HEK293T (cell line): ENCODE results near the gene NUTM1.
A peak's percentile ranks its signal among the peaks of the same experiment; 100 is the strongest.
"Not testable (repeated sequence)": the region's sequence is repeated elsewhere in the genome, so short reads cannot be mapped to it uniquely, and the experiment has no call there.

Source experiments
- CTCF ChIA-PET: fragments of 350-600 bp; formaldehyde crosslinking; extraction: SDS; loops from one replicate; lab custom pipeline; 2021; ENCODE audit warnings: antibody characterized with exemption, inconsistent platforms; lab: Yijun Ruan, JAX
- POLR2A ChIA-PET: fragments of 350-600 bp; formaldehyde crosslinking; extraction: SDS; loops from one replicate; lab custom pipeline; 2020; ENCODE audit warnings: antibody characterized with exemption, inconsistent platforms; lab: Yijun Ruan, JAX
- DNase-seq: peaks from one replicate; pipeline ENCODE4 v3.0.0; 2012; ENCODE audit warnings: mixed read lengths; ENCODE audit errors: extremely low spot score
- ARNT ChIP-seq: fragments of 450-650 bp; IDR thresholded peaks from 2 replicates; pipeline ENCODE4 v1.6.1; 2017; ENCODE audit warnings: mild to moderate bottlenecking
- BHLHE40 ChIP-seq: fragments of 450-650 bp; IDR thresholded peaks from 2 replicates; pipeline ENCODE4 v1.6.1; 2016; ENCODE audit warnings: mild to moderate bottlenecking, moderate library complexity, borderline replicate concordance
- CTBP1 ChIP-seq: fragments of 450-650 bp; IDR thresholded peaks from 2 replicates; pipeline ENCODE4 v1.6.1; 2016; ENCODE audit warnings: borderline replicate concordance
- ELF4 ChIP-seq: fragments of 450-650 bp; IDR thresholded peaks from 2 replicates; pipeline ENCODE4 v1.6.1; 2017; ENCODE audit warnings: antibody characterized with exemption
- FOXA1 ChIP-seq: fragments of 450-650 bp; IDR thresholded peaks from 2 replicates; pipeline ENCODE4 v1.6.1; 2016; ENCODE audit warnings: mild to moderate bottlenecking
- FOXK2 ChIP-seq: fragments of 450-650 bp; IDR thresholded peaks from 2 replicates; pipeline ENCODE4 v1.6.1; 2016; ENCODE audit warnings: mild to moderate bottlenecking
- FOXM1 ChIP-seq: fragments of 450-650 bp; IDR thresholded peaks from 2 replicates; pipeline ENCODE4 v1.6.1; 2017; ENCODE audit warnings: mild to moderate bottlenecking, borderline replicate concordance
- HDGF ChIP-seq: fragments of 450-650 bp; IDR thresholded peaks from 2 replicates; pipeline ENCODE4 v1.6.1; 2017; ENCODE audit warnings: antibody characterized with exemption, borderline replicate concordance
- L3MBTL2 ChIP-seq: fragments of 450-650 bp; conservative IDR thresholded peaks from 2 replicates; pipeline ENCODE4 v1.6.1; 2016; ENCODE audit warnings: mild to moderate bottlenecking
- LEF1 ChIP-seq: fragments of 450-650 bp; IDR thresholded peaks from 2 replicates; pipeline ENCODE4 v1.6.1; 2017; ENCODE audit warnings: mild to moderate bottlenecking, borderline replicate concordance
- NFRKB ChIP-seq: fragments of 450-650 bp; IDR thresholded peaks from 2 replicates; pipeline ENCODE4 v1.6.1; 2016; ENCODE audit warnings: mild to moderate bottlenecking, moderate library complexity
- SP1 ChIP-seq: fragments of 450-650 bp; IDR thresholded peaks from 2 replicates; pipeline ENCODE4 v1.6.1; 2017
- SUZ12 ChIP-seq: fragments of 450-650 bp; IDR thresholded peaks from 2 replicates; pipeline ENCODE4 v1.6.1; 2016; ENCODE audit warnings: mild to moderate bottlenecking
- TARDBP ChIP-seq: fragments of 450-650 bp; IDR thresholded peaks from 2 replicates; pipeline ENCODE4 v1.6.1; 2016
- ZNF384 ChIP-seq: fragments of 450-650 bp; IDR thresholded peaks from 2 replicates; pipeline ENCODE4 v1.6.1; 2016
- TF ChIP-seq, protein P1 (sequence below): fragments of 450-650 bp; IDR thresholded peaks from 2 replicates; pipeline ENCODE4 v1.6.1; 2016

NUTM1 gene

DNA sequence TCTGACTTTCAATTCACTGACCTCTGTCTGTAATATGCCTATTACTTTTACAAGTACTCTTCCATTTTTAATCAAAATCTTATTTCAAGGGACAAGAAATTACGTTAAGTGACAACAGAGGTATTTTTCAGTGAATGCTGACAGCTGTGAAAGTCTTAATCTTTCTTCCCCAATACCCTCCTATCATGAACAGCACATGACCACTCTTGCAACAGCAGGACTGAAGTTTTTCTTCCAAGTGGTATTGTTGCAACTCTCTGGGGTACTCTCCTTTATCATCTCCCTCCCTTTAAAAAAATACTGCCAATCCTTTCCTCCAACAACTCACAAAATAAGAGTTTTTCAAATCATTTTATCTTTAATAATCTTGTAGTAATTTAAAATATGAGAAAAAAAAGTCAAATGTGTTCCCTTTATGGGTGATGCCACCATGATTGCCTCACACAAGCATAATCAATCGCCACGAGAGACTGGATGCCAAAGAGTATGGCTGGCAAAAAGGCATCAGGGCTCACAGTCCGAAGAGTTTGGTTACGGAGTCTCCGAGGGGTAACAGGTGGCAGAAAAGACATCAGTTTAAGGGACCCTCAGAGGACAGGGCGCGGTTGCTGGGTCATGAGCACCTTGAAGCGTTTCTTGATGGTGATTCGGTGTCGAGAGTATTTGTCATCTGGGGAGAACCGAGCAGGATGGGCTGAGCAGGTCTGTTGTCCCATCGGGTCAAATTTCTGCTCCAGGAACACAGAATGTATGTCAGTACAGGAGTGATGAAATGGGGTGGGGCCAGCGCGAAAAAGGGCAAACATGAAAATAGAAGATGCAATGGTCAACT is 1.5 kb upstream of the NUTM1 start:
- POLR2A ChIA-PET = interaction anchor here (2.0 to 2.1 kb wide), 2 partner anchors 23 to 26 kb away, joined by 6 to 17 read pairs; partner anchors contain the start of gene LPCAT4
- TF ChIP-seq ARNT (no peak), FOXK2 (no peak), FOXA1 (no peak), TARDBP (no peak), FOXM1 (no peak), ELF4 (no peak), HDGF (no peak)
- TF ChIP-seq, protein P1, sequence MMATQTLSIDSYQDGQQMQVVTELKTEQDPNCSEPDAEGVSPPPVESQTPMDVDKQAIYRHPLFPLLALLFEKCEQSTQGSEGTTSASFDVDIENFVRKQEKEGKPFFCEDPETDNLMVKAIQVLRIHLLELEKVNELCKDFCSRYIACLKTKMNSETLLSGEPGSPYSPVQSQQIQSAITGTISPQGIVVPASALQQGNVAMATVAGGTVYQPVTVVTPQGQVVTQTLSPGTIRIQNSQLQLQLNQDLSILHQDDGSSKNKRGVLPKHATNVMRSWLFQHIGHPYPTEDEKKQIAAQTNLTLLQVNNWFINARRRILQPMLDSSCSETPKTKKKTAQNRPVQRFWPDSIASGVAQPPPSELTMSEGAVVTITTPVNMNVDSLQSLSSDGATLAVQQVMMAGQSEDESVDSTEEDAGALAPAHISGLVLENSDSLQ = no peak
- DNase-seq = no peak
- CTCF ChIA-PET = no interaction called here

DNA sequence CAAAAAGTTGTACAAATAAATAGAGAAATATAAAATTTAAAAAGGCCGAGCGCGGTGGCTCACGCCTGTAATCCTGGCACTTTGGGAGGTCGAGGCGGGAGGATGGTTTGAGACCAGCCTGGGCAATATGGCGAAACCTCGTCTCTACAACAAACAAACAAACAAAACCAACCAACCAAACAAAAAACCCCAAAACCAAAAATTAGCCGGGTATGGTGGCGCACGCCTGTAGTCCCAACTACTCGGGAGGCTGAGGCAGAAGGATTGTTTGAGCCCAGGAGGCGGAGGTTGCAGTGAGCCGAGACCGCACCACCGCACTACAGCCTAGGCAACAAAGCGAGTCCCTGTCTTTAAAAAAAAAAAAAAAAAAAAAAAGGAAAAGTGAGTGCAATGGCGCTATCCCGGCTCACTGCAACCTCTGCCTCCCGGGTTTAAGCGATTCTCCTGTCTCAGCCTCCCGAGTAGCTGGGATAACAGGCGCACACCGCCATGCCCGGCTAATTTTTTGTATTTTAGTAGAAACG is 840 bp upstream of the NUTM1 start:
- DNase-seq = not testable (repeated sequence)

DNA sequence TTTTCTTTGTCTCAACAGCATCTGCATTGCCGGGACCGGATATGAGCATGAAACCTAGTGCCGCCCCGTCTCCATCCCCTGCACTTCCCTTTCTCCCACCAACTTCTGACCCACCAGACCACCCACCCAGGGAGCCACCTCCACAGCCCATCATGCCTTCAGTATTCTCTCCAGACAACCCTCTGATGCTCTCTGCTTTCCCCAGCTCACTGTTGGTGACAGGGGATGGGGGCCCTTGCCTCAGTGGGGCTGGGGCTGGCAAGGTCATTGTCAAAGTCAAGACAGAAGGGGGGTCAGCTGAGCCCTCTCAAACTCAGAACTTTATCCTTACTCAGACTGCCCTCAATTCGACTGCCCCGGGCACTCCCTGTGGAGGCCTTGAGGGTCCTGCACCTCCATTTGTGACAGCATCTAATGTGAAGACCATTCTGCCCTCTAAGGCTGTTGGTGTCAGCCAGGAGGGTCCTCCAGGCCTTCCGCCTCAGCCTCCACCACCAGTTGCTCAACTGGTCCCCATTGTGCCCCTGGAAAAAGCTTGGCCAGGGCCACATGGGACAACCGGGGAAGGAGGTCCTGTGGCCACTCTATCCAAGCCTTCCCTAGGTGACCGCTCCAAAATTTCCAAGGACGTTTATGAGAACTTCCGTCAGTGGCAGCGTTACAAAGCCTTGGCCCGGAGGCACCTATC is 5.0 kb downstream of the NUTM1 start:
- ChIA-PET POLR2A (no interaction called here), CTCF (no interaction called here)
- no peak for TF ChIP-seq CTBP1
- no peak for TF ChIP-seq ZNF384
- TF ChIP-seq SP1 = no peak
- no peak for TF ChIP-seq ARNT
- TF ChIP-seq FOXM1 = no peak
- TF ChIP-seq BHLHE40 = no peak
- no peak for TF ChIP-seq TARDBP
- TF ChIP-seq FOXA1 = no peak
- TF ChIP-seq NFRKB = no peak
- TF ChIP-seq FOXK2 = no peak
- TF ChIP-seq HDGF = no peak
- TF ChIP-seq ELF4 = no peak
- TF ChIP-seq L3MBTL2 = no peak
- no peak for TF ChIP-seq SUZ12
- DNase-seq = no peak

More for the DNA sequence above, 840 bp upstream of the NUTM1 start:
- CTCF ChIA-PET = interaction anchor here (0.9 kb wide), 1 partner anchor 13 kb away, joined by 3 read pairs; no protein-coding TSS in a partner anchor
- POLR2A ChIA-PET = interaction anchor here (1.0 to 2.1 kb wide), 5 partner anchors 13 to 25 kb away, joined by 3 to 17 read pairs (median 3); partner anchors contain the start of gene LPCAT4
- TF ChIP-seq ZNF384 = peak; percentile 56; the same call in 1 of the 2 replicates

DNA sequence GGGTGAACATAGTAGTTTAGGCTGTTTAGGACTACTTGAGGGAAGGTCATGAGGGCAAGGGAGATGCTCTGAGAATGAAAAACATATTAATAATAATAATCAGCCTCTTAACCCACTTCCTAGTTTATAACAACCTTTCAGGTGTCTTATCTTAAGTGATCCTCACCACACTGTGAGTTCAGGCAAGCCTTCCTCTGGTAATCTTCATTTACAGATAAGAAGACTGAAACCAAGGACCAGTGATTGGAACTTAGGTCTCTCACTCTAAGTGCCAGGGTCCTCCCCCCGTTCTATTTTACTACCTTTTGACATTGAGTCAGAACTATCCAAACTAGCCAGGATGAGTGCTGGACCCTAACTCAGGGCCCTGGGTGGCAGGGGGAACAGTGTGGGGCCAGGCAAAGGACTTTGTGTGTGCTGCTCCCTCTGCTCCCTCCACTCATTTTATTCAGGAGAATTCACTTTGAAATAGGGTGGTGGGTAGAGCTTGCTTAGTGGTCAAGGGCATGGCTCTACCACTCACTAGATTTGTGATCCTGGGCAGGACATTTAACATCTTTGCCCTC is 5.7 kb downstream of the NUTM1 start:
- CTCF ChIA-PET = no interaction called here
- DNase-seq = no peak
- TF ChIP-seq TARDBP (no peak), ARNT (no peak), BHLHE40 (no peak), ZNF384 (no peak), HDGF (no peak), FOXK2 (no peak), LEF1 (no peak), NFRKB (no peak), L3MBTL2 (no peak), SP1 (no peak), FOXM1 (no peak)
- TF ChIP-seq, protein P1 = no peak
- POLR2A ChIA-PET = no interaction called here

DNA sequence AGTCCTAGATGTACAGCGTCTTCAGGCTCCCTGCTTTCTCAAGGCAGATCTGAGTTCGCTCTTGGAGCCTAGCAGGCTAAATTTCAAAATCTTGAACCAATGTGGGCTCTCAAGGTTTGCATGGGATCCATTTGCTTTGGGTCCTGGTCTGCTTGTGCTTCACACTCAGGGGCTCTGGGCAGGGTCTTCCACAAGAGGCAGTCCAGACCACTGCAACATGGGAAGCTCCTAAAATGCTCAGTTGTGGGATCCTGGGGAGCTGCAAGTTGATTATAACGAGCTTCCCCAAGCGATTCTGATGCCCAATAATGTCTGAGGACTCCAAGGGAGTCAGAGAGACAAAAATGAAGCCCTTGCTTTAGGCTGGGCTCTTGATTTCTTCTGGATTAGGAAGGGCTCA is 6.7 kb downstream of the NUTM1 start:
- TF ChIP-seq FOXK2 = no peak
- no peak for TF ChIP-seq FOXM1
- TF ChIP-seq ELF4 = no peak
- TF ChIP-seq FOXA1 = no peak
- no peak for TF ChIP-seq SUZ12
- TF ChIP-seq BHLHE40 = no peak
- no peak for TF ChIP-seq NFRKB
- TF ChIP-seq HDGF = no peak
- TF ChIP-seq TARDBP = no peak
- TF ChIP-seq LEF1 = no peak
- TF ChIP-seq L3MBTL2 = no peak
- no peak for TF ChIP-seq ZNF384
- TF ChIP-seq SP1 = no peak
- no peak for TF ChIP-seq ARNT
- ChIA-PET POLR2A (no interaction called here), CTCF (no interaction called here)
- DNase-seq = no peak

DNA sequence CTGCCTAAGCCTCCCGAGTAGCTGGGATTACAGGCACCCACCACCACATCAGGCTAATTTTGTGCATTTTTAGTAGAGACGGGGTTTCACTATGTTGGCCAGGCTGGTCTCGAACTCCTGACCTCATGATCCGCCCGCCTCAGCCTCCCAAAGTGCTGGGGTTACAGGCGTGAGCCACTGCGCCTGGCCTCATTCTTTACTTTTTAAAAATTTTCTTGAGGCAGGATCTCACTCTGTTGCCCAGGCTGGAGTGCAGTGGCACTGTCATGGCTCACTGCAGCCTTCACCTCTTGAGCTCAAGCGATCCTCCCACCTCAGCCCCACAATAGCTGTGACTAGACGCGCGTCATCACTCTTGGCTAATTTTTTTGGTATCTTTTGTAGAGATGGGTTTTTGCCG is 9.9 kb downstream of the NUTM1 start:
- DNase-seq, CTCF ChIA-PET: not testable (repeated sequence)
- POLR2A ChIA-PET = interaction anchor here (0.8 kb wide), 2 partner anchors 9 to 13 kb away, joined by 3 to 5 read pairs; partner anchors contain the start of gene LPCAT4
